Tibial artery (tissue), 4 donors: ENCODE data around the gene ZC3HAV1.

ENCODE experiments used
- DNase-seq, 2 donors: peaks; one replicate each; pipeline ENCODE4 v3.0.0-alpha.2; 2019
- H3K27ac ChIP-seq, 2 donors: fragments of 200-600 bp; sonication (generic) in 1 of 2; 1 replicate in 1 of 2; 2 replicates in 1 of 2; pipeline ENCODE4 v1.5.1; 2018 to 2019; ENCODE audit warnings: mild to moderate bottlenecking in 1 of 2
- H3K27me3 ChIP-seq, 2 donors: fragments of 200-600 bp; sonication (generic) in 1 of 2; one replicate each; pipeline versions ENCODE4 v1.5.1 to v1.6.0; 2016 to 2019
- H3K36me3 ChIP-seq, 3 donors: fragments of 200-600 bp; sonication (generic) in 2 of 3; one replicate each; pipeline ENCODE4 v1.5.1; 2016 to 2019; ENCODE audit warnings: mild to moderate bottlenecking in 2 of 3
- H3K4me1 ChIP-seq, 4 donors: fragments of 200-600 bp; sonication (generic) in 2 of 4; 1 replicate in 3 of 4; 2 replicates in 1 of 4; pipeline ENCODE4 v1.5.1; 2016 to 2019
- H3K4me3 ChIP-seq, 2 donors: fragments of 200-600 bp; sonication (generic) in 1 of 2; 1 replicate in 1 of 2; 2 replicates in 1 of 2; pipeline ENCODE4 v1.5.1; 2018 to 2019; ENCODE audit warnings: mild to moderate bottlenecking in 2 of 2
- H3K9me3 ChIP-seq, 3 donors: fragments of 200-600 bp; sonication (generic) in 1 of 3; one replicate each; pipeline ENCODE4 v1.5.1; 2016 to 2019
- CTCF ChIP-seq, 2 experiments: fragments of 200-600 bp in 1 of 2; fragments of 450-650 bp in 1 of 2; IDR thresholded peaks; one replicate each; pipeline ENCODE4 v1.5.1; 2017 to 2019; ENCODE audit warnings: antibody characterized with exemption in 2 of 2, mild to moderate bottlenecking in 1 of 2, moderate library complexity in 1 of 2
- intact Hi-C: fragments of 100-400 bp; cut with DNase I; formaldehyde crosslinking; loops from one replicate; pipeline ENCODE4 v1.15.0; 2023; ENCODE audit warnings: low total_unique reads

The ZC3HAV1 gene

GRCh38 chr7:139044813-139045794 is 64.4 kb downstream of the ZC3HAV1 start:
- DNase-seq = no peak
- Histone ChIP-seq H3K27ac (no peak overlapping the region), H3K4me1 (no peaks in the 10 kb centered on the region), H3K36me3 (peaks cover 23 to 57% (median 39%) of the 10 kb centered on the region in 3 donors), H3K4me3 (no peak overlapping the region), H3K27me3 (no peaks in the 10 kb centered on the region), H3K9me3 (no peaks in the 10 kb centered on the region)
- TF ChIP-seq CTCF (IDR thresholded peaks at IDR 0.05) = no peak
- intact Hi-C loops = no loop called here

DNA sequence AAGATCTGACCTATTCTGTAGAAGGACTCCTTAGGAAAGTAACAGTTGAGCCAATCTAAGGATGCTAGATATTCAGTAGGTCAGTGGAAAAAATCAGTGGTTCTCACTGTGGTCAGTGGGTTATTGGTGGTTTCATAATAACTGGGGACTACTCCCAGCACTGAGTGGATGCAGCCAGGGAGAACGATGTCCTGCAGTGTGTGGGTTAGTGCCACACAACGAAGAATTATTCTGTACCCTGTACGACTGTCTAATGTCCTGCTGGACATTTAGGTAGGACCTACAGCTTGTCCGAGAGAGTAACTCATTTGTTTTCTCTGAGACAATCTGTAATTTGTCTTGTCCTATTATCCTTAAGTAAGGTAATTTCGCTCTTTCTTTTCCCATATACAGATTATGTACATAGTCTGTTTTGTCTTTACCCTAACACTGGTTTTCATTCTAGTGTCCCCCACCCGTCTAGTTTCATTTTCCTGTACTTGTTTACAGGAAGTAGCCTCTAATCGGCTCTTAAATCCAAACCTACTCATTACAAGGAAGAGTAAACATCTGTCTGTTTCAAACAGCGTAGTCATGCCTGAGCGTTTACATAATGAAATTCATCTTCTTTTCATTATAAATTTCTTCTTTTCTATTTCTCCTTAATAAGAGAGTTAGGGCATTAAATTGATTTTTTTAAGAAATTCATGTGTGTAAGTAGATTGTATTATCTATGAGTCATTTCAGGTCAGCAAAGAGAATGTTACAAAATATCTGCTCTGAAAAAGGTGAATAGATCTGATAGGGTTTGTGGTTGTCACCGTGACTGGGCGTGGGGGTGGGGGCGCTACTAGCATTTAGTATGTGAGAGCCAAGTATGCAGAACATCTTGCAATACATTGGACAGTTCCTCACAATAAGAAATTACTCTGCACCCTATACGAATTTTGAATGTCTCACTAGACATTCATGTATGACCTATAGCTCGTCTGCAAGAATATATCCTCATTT is 65.4 kb downstream of the ZC3HAV1 start:
- no peak for TF ChIP-seq CTCF (IDR thresholded peaks at IDR 0.05)
- intact Hi-C loops = no loop called here
- Histone ChIP-seq H3K9me3 (no peaks in the 10 kb centered on the region), H3K4me3 (no peak overlapping the region), H3K27me3 (no peaks in the 10 kb centered on the region), H3K36me3 (peaks cover 18 to 49% (median 30%) of the 10 kb centered on the region in 3 donors), H3K4me1 (no peaks in the 10 kb centered on the region), H3K27ac (no peak overlapping the region)
- DNase-seq = no peak

DNA sequence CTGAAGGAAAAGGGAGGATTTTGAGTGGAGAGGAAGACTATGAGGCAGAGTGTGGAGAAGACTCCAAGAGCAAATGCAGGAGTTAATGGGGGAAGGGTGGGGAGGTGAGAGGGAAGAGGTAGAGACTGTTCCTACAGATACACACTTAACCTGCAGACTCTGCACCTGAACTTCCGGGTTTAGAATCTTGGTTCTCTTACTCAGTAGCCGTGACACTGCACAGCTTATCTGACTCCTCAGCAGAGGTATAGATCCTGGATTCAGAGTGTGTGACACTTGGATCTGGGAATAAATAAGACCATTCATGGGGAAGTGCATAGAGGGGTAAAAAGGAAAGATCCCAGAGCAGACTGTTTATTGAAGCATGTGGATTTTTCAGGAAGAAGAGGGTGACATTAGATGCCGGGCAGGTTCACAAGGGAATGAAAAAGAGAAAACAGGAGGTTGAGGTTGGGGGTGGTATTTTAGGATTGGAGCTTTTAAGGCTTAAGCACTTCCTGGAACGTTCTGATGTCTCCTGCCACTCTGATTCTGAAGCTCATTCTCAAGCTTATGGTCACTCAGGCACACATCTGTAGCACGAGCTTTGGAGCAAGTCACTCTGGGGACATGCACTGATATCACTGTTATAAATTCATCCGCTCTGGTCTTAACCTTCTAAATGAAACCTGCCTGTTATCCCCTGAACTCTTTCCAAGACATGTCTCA is 68.0 kb downstream of the ZC3HAV1 start:
- Histone ChIP-seq H3K36me3 (peaks cover 8 to 23% (median 12%) of the 10 kb centered on the region in 3 donors), H3K27ac (no peak overlapping the region), H3K9me3 (no peaks in the 10 kb centered on the region), H3K4me3 (no peak overlapping the region), H3K27me3 (no peaks in the 10 kb centered on the region), H3K4me1 (no peaks in the 10 kb centered on the region)
- intact Hi-C loops = no loop called here
- no peak for TF ChIP-seq CTCF (IDR thresholded peaks at IDR 0.05)
- no peak for DNase-seq

GRCh38 chr7:139038691-139039090 is 70.8 kb downstream of the ZC3HAV1 start:
- intact Hi-C loops = no loop called here
- H3K4me1 ChIP-seq = peaks cover 0 to 18% (median 14%) of the 10 kb centered on the region in 4 donors
- H3K27me3 ChIP-seq = no peaks in the 10 kb centered on the region
- no peak overlapping the region for H3K27ac ChIP-seq
- H3K4me3 ChIP-seq = no peak overlapping the region
- H3K36me3 ChIP-seq = peaks cover 0 to 3% (median under 1%) of the 10 kb centered on the region in 3 donors
- TF ChIP-seq CTCF (IDR thresholded peaks at IDR 0.05) = no peak
- H3K9me3 ChIP-seq = no peaks in the 10 kb centered on the region
- DNase-seq = no peak

GRCh38 chr7:139036901-139037300 is 72.6 kb downstream of the ZC3HAV1 start:
- no peak for DNase-seq
- no peak for TF ChIP-seq CTCF (IDR thresholded peaks at IDR 0.05)
- H3K4me3 ChIP-seq = no peak overlapping the region

More at GRCh38 chr7:139036901-139037300, 72.6 kb downstream of the ZC3HAV1 start:
- H3K36me3 ChIP-seq = peaks cover 0 to 5% (median 3%) of the 10 kb centered on the region in 3 donors
- intact Hi-C loops = no loop called here
- peaks cover 0 to 18% (median 14%) of the 10 kb centered on the region in 4 donors for H3K4me1 ChIP-seq
- no peaks in the 10 kb centered on the region for H3K27me3 ChIP-seq
- no peak overlapping the region for H3K27ac ChIP-seq
- H3K9me3 ChIP-seq = no peaks in the 10 kb centered on the region
